HG03432 (cell line): Measurements from ENCODE around the gene SPATA31C1.
"Not testable (repeated sequence)": the region's sequence is repeated elsewhere in the genome, so short reads cannot be mapped to it uniquely, and the experiment has no call there.

Experiments used
- ATAC-seq: cut with Tn5 transposase; IDR thresholded peaks from one replicate; pipeline ENCODE4 v1.9.1; 2021; ENCODE audit warnings: mild to moderate bottlenecking, moderate library complexity; ENCODE audit not compliant: unreplicated experiment

SPATA31C1 gene

DNA sequence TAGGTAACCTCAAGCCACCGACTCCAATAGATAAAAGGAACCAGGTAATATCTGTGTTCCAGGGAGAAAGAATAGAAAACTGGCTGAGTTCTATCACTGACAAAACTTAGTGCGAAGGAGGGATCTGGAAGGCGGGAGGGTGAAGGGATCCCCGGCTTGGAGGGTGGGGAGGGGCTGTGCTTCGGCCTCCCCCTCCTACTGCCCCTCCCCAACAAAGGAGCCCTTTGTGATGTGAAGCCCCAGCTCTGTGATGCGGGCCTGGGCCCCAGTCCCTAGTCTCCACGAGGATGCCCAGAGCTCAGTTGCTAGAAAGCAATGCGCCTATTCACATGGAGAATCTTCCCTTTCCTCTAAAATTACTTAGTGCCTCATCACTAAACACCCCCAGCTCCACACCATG lies at the start of gene SPATA31C1:
SPATA31C1 (plus strand) TSS at position 301 of the 400 bp plus-strand sequence.
- ATAC-seq: not testable (repeated sequence)

DNA sequence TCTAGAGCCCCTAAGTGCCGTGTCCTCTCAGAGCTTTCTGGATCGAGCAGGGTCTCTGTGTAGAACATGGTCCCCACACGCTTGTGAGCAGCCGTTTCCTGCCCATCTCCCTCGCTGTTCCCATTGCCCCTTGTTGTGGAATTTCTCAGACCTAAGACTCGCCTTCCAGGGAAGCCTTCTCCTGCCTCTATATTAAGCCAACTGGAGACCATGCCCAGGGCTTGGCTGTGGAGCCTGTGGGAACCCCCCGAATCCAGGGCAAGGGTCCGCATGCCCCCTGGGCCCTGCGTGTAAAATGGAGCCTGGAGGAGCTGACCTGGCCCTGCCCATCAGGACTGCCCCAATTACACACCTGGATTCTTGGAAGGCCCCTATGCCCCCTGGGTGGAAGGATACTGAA lies 49.6 kb upstream of the SPATA31C1 start:
- ATAC-seq: no peak

DNA sequence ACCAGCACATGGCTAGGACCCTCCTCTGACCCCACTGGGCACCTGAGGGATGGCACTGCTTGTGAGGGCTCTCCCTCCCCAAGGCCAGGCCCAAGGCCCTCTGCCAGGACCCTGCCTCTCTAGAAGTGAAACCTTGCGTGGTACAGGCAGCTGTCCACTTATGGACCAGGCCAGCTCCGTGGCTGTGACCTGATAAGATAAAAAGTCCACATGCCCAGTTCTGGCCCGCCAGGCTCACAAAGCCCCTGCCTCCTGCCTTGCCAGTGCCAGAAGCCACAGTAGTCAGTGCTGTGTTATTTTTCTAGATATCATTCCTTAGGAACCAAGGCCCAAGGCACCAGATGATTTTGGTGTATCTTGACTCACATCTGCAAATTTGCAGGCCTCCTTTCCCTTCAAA lies 49.1 kb upstream of the SPATA31C1 start:
- ATAC-seq: no peak

DNA sequence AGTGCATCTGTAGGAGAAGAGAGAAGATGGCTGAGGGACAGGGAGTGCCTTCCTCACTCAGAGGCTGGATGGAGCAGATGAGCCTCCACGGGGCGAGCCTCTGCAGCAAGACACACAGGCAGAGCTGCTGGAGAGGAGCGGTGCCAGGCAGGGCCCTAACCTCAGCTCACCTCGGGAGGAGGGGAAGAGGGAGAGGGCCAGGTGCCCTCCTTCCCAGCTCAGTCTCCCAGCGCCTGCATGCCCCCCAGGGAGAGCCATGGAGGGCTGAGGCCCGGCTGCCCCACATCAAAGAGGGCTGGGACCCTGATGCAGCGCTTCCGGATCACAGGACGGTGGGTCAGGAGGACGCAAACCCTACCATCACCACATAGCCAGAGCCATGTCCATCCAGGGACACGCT lies 48.7 kb upstream of the SPATA31C1 start:
- no peak for ATAC-seq

DNA sequence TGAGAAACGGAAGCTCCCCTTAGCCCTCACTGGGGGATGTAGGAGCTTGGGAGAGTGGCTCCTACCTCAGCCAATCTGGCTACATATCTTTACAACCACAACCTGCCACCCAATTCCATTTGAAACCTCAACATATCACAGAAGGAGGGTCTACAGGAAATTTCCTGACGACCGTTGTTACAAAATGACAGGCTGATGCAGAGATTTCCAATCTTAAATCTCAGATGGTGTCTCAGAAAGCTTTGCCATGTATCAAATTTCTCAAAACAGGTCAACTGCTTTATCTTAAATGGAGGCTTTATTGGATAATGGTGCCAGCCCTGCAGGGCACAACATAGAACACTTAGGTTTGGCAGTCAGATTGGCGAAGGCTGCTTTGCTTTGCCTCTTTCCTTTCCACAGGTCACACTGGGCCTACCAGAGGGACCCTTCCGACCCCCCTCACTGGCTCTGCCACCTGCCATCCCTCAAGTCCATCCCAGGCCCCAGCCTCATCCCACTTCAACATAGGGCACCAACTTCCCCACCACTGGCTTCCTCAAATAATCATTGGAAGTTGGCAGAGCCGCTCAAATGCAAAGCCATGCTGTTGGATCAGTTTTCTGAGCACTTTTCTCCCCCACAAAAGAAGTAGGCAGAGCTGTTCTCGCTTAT lies 46.2 kb upstream of the SPATA31C1 start:
- ATAC-seq: no peak

DNA sequence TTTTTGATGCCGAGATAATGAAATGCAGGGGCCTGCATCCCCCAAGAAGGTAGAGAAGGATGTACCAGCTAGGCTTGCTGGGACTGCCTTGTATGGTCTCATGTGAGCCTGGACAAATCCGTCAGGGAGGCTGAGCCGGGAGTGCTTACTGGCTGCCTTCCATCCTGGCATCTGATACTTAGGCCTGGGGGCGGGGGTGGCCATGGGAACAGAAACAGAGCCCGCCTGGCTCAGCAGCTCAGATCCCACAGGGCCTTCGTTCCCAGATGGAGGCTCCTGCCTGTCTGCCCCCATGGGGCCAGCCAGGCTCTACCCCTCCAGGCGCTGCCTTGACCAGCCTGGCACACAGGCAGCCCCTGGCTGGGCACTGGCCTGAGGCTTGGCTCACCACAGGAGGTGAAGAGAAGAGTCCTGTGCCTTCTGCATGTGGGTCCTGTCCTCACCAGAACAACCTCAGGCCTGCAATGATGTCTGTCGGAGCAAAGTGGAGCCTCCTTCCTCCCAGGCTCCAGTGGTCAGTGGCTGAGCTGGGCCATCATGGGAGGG lies 45.6 kb upstream of the SPATA31C1 start:
- no peak for ATAC-seq

DNA sequence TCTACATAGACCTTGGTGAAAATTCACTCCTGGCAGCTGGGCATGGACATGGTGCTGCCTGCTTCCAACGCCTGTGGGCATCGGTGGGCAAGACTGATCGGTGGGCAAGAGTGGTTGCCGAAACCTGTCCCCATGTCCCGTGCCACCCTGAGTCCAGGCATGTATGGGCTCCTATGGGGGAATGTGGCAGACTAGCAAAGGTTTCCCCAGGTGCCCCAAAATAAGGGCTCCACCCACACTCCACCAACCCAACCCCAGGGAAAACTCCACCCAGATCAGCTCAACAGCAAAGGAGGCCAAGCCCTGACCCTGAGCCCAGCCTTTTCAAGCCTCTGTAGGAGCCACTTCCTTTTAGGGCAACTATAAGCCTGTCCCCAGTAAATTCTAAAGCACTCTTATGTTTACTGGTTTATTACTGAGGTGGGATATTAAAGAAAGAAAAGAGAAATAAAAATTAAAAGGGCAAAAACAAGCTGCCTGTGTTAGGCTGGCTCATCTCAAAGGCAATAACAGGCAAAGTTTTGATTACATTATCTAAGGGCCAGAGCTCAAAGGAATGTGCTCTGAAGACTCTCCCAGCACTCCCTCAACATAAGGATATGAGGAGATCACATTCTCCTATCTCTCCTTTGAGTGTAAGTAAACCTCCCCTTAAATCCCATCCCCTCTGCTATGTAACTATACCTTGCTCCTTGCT lies 44.0 kb upstream of the SPATA31C1 start:
- no peak for ATAC-seq

DNA sequence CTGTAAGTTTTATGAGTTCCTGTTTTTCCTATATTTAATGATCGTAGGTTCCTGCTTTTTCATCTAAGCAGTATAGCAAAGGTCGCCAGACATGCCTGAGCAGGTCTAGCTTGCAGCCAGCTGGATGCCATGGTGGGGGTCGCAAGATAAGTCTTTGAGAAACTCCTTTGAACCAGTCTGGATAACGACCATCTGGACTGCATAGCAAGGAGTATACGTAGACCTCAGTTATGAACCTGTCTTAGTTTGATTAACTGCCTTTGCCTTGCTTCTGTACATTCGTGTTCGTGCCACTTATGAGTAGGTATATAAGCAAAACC lies 43.5 kb upstream of the SPATA31C1 start:
- ATAC-seq: no peak

DNA sequence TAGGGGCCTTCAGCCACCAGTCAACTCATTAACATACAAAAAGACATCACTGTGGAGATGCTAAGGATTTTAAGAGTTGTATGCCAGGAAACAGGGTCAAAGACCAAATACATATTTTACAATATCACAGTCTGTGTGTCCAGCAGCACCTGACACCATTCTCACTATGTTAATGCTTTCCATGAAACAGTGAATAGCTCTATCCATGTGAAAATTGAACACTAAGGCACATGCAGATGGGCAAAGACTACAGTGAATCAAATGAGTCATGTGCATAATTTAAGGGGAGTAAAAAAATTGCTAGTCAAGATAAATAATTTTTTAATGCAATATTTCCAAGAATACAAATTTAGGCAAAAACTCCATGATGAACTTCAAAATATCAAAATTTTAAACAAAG lies 42.7 kb upstream of the SPATA31C1 start:
- no peak for ATAC-seq

DNA sequence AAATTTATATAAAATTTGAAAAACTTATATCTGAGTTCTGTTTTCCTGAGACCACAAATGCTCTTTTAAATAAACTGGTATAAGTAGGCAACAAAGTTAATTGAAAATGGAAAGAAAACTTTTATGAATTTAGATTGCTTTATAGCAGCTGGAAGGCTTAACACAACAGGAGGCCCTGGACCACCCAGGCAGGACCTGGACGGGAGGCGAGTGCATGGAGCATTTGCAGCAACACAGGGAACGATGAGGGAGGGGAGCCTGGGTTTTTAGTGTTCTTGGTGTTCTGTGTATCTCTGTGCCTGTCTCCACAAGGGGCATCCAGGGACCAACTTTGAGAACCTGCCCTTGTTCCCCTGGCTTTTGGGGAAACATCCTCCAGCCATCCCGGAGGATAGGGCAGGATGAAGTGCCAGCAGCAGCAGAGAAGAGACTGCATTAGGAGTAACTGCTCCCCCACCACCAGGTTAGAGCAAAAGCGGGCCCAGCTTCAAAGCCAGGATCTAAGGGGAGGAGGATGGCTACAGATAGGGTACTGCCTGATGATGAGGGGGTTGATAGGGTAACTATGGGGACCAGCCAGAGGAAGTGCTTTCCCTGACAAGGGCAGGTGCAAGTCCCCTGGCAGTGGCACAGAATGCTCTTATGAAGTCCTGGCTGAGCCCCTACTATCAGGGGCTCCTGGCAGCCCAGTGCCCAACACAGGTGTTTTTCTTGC lies 41.8 kb upstream of the SPATA31C1 start:
- no peak for ATAC-seq

DNA sequence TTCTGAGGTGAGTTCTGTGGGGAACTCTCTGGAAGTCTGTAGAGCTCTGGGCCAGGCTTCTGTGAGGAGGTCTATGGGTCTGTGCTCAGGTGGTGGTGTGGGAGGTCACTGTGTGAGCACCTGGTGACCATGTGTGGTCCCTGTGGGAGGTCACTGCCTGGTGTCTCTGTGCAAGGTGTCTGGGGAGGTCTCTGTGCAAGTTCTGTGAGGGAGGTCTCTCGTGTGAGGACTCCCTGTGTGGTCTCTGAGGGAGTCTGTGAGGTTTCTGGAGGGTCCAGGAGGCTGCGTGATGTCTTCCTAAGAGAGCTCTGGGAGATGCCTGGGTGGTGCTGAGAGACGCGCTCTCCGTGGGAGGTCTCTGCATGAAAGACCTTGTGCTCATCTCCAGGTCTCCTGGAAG lies 41.1 kb upstream of the SPATA31C1 start:
- no peak for ATAC-seq

DNA sequence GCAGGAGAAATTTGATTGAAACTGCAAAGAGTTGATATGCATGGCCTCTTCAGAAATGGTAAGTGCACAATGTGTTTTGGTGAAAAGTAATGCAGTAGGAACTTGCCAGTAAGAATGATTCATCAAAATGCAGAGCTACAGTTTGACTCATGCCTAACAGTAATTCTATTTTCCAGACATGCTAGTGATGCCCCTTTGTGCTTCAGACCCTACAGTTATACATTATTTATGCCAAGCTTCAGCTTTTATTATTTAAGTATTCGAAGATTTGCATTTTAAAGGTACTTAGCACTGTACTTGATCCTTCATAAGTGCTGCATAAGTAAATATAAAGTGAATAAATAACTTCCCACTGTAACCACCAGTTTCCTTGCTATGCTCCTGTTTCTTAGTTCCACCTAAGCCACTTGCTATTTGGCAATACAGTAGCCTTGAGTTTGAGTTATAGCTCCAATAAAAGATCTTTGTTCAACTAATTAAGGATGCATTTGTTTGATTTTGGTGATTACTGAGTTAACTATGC lies 38.7 kb upstream of the SPATA31C1 start:
- no peak for ATAC-seq

DNA sequence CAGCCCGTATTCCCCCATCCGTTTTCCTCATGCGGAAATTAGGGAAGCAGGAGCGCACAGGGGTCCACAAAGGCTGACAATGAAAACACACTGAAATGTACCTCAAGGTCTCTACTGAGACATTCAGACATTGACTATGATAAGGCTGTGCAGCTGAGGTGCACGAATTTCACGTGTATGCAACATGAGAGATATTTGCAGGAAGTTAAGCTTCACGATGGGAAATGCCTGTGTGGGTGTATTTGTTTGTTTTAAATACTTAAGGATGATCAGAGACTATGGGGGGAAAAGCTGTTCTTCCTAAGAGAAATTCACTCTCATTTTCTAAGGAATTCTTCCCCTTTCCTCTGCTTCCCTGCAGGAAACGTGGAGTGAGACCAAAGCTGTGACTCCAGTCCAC lies 37.6 kb upstream of the SPATA31C1 start:
- ATAC-seq: no peak

DNA sequence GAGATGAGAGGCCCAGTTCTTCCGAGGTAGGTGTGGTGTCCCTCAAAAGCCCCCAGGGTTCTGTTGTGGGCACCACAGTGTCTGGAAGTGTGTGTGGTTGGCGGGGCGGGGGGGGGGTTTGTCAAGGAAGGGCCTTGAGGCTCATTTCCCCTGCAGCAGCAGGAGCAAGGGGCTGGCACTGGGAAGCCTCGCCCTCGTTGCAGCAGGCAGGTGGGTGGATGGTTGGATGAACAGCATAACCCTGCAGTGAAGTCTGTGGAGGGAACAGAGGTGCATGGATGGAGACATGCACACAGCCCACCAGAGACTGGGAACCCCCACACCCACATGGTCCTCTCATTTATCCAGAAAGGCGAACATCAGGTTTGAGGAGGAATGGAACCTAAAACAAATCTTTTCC lies 37.1 kb upstream of the SPATA31C1 start:
- no peak for ATAC-seq

DNA sequence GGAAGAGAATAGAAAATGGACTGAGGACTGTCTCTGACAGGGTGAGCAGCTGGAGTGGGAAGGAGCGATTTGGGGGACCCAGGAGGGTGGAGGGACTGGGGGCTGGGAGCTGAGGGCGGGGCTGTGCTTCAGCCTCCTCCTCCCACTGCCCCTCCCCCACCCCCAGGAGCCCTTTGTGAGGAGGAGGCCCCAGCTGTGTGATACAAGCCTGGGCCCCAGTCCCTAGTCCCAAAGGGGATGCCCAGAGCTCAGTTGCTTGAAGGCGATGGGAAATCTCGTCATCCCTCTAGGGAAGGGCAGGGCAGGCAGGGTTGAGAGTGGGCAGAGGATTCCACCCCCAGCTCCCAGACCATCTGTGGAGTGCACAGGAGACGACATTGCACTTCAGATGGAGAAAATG lies 35.1 kb upstream of the SPATA31C1 start, which contains the start of gene SPATA31E1:
SPATA31E1 (plus strand) TSS at position 251 of the 400 bp plus-strand sequence; CDS start at position 266, 15 bp downstream.
- no peak for ATAC-seq

DNA sequence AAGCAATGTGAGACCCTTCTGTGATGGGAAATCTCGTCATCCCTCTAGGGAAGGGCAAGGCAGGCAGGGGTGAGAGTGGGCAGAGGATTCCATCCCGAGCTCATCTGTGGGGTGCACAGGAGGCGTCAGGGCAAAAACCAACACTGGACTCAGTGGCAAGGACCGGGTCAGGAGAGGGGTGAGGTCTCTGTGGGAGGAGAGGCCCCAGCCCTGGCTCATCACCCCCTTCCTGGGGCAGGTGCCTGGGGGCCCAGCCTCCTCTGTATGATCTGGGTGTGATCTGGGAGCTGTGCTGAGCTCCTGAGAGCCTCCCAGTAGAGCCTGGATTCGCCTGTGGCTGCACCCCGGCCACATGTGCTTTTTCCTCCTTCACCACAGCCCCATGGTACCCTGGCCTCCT lies 34.5 kb upstream of the SPATA31C1 start:
- no peak for ATAC-seq

DNA sequence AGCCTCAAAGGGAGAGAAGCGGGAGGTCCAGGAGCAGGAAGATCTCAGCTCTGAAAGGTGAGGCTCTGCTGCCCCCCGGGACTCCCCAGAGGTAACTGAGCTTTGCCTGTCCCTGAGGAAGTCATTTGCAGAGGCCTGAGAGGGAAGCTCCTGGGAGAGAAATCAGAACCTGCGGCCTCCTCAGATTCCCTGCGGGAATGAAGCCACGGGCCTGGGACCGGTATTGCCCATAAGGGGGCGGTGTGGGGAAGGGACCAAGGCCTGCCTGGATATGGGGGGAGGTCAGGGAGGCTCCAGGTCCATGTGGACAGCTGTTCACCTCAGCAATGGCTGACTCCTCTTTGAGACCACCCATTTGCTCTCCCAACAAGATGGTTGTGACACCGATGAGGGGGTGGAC lies 33.8 kb upstream of the SPATA31C1 start:
- no peak for ATAC-seq

DNA sequence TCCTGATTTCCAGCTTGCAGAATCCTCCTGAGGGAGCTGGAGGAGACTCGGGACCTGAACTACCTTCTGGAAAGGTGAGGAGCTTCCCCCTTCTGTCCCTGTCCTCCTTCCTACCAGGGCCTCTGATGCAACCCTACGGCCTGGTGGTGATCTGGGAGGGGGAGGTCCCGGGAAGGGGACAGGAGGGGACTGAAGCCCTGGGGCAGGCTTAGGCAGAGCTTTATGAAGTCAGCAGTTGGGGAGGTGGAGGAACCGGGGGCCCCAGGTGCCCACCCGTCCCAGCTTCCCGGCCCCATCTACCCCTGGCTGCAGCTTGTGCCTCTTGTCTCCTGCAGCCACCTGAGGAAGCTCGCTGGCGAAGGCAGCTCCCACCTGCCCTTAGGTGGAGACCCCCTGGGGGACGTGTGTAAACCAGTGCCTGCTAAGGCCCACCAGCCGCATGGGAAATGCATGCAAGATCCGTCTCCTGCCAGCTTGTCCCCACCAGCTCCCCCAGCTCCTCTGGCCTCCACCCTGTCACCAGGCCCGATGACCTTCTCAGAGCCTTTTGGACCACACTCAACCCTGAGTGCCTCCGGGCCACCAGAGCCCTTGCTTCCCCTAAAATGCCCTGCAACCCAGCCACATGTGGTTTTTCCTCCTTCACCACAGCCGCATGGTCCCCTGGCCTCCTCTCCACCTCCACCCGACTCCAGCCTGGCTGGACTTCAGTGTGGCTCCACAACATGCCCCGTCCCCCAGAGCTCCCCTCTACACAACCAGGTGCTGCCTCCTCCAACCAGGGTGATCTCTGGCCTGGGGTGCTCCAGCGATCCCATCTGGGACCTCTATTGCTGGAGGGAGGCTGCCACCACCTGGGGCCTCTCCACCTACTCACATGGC lies 32.9 kb upstream of the SPATA31C1 start:
- ATAC-seq: no peak

DNA sequence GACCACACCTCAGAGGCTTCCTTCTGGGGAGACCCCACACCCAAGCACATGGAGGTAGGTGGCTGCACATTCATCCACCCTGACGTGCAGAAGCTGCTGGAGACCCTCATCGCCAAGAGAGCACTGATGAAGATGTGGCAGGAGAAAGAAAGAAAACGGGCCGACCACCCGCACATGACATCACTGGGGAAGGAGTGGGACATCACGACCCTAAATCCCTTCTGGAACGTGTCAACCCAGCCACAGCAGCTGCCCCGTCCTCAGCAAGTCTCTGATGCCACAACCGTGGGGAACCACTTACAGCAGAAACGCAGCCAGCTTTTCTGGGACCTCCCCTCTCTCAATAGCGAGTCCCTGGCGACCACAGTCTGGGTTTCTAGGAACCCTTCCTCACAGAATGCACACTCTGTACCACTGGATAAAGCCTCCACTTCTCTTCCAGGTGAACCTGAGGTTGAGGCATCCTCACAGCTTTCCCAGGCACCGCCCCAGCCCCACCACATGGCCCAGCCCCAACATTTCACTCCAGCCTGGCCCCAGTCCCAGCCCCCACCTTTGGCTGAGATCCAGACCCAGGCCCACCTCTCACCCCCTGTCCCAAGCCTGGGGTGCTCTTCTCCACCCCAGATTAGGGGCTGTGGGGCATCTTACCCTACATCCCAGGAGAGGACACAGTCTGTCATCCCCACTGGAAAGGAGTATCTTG lies 32.1 kb upstream of the SPATA31C1 start:
- no peak for ATAC-seq
